Activated CD4-positive, CD25-positive, alpha-beta regulatory T cell treated with anti-CD3 and anti-CD28 coated beads, Interleukin-2, amount 50 U/mL, for 16 hours (primary cell): ENCODE results near the gene GGCT.
"Not testable (repeated sequence)": the region's sequence is repeated elsewhere in the genome, so short reads cannot be mapped to it uniquely, and the experiment has no call there.

Experiments
- DNase-seq: peaks from one replicate; pipeline ENCODE4 v3.0.0-alpha.2; 2020; ENCODE audit warnings: low read depth, low spot score

Gene GGCT

GRCh38 chr7:30504301-30505173 is at the start of gene GGCT:
Gene GGCT (minus strand): TSS chr7:30504829. CDS start chr7:30504709, 120 bp downstream.
- peak; percentile 92 for DNase-seq

GRCh38 chr7:30553546-30553945 is 48.9 kb upstream of the GGCT start:
- no peak for DNase-seq

- DNase-seq: no peak
Measured at GRCh38 chr7:30553141-30553540, 48.5 kb upstream of the GGCT start.

- no peak for DNase-seq
Measured at GRCh38 chr7:30552330-30552729, 47.7 kb upstream of the GGCT start.

GRCh38 chr7:30549931-30550493 is 45.4 kb upstream of the GGCT start:
- no peak for DNase-seq

- DNase-seq: peak; percentile 5
Measured at GRCh38 chr7:30548845-30549244, 44.2 kb upstream of the GGCT start.

GRCh38 chr7:30546596-30546995 is 42.0 kb upstream of the GGCT start:
- no peak for DNase-seq

GRCh38 chr7:30545791-30546555 is 41.3 kb upstream of the GGCT start:
- no peak for DNase-seq

- no peak for DNase-seq
Measured at GRCh38 chr7:30543813-30544525, 39.3 kb upstream of the GGCT start.

- DNase-seq: not testable (repeated sequence)
Measured at GRCh38 chr7:30543115-30543514, 38.5 kb upstream of the GGCT start.

- no peak for DNase-seq
Measured at GRCh38 chr7:30533886-30534285, 29.3 kb upstream of the GGCT start.

GRCh38 chr7:30531286-30531685 is 26.7 kb upstream of the GGCT start:
- no peak for DNase-seq

- no peak for DNase-seq
Measured at GRCh38 chr7:30530373-30530772, 25.7 kb upstream of the GGCT start.

- DNase-seq: no peak
Measured at GRCh38 chr7:30528779-30529178, 24.1 kb upstream of the GGCT start.

GRCh38 chr7:30527297-30527696 is 22.7 kb upstream of the GGCT start:
- not testable (repeated sequence) for DNase-seq

GRCh38 chr7:30526163-30526562 is 21.5 kb upstream of the GGCT start:
- DNase-seq: no peak

- DNase-seq: no peak
Measured at GRCh38 chr7:30525429-30525828, 20.8 kb upstream of the GGCT start.

GRCh38 chr7:30524545-30524944 is 19.9 kb upstream of the GGCT start:
- no peak for DNase-seq

GRCh38 chr7:30523466-30523865 is 18.8 kb upstream of the GGCT start:
- DNase-seq: no peak

- DNase-seq: no peak
Measured at GRCh38 chr7:30522159-30522558, 17.5 kb upstream of the GGCT start.

GRCh38 chr7:30521532-30521931 is 16.9 kb upstream of the GGCT start:
- DNase-seq: no peak

- DNase-seq: no peak
Measured at GRCh38 chr7:30519122-30519521, 14.5 kb upstream of the GGCT start.
